GM12878 (cell line): ENCODE data around the gene POU2F1. TPM values are rescaled to one million over a fixed set of nuclear protein-coding genes. Genes with fewer than 3 reads are reported as not detected.

ENCODE experiments used
- ATAC-seq: fragments of 200-7000 bp; cut with Tn5 transposase; 3 replicates; pipeline ENCODE4 v1.9.1; 2020; ENCODE audit warnings: mild to moderate bottlenecking, moderate library complexity
- BruUV-seq: library from RNA; stranded (reverse); fragments of 400-500 nt; replicated peaks from 2 replicates; lab custom pipeline; 2021; lab: Mats Ljungman, UMichigan
- CTCF ChIA-PET: fragments of 300-600 bp; sonication (Branson Sonifier 250); formaldehyde crosslinking; extraction: SDS; loops from one replicate; lab custom pipeline; 2021; ENCODE audit warnings: inconsistent platforms; lab: Yijun Ruan, JAX
- POLR2A ChIA-PET: fragments of 350-600 bp; formaldehyde crosslinking; extraction: SDS; loops from one replicate; lab custom pipeline; 2021; ENCODE audit warnings: inconsistent platforms; lab: Charles Lee
- RAD21 ChIA-PET: fragments of 300-600 bp; sonication (Branson Sonifier 250); formaldehyde crosslinking; loops from one replicate; lab custom pipeline; 2023; ENCODE audit warnings: antibody characterized with exemption; ENCODE audit not compliant: unreplicated experiment; lab: Charles Lee
- SMC1A ChIA-PET: fragments of 300-600 bp; sonication (Branson Sonifier 250); formaldehyde crosslinking; loops from one replicate; lab custom pipeline; 2023; ENCODE audit not compliant: unreplicated experiment, uncharacterized antibody; lab: Charles Lee
- DNase-seq: peaks from one replicate; pipeline ENCODE4 v3.0.0-alpha.2; 2011; ENCODE audit warnings: low read depth, low spot score
- FAIRE-seq: peaks from 3 replicates; lab custom pipeline; 2011; peaks lifted over from hg19 to GRCh38; lab: Jason Lieb, UNC
- H2AFZ ChIP-seq: 2 replicates; pipeline ENCODE4 v1.6.0; 2011; ENCODE audit warnings: low read depth, low read length, control low read depth; ENCODE audit not compliant: control insufficient read depth
- H3K27ac ChIP-seq: 2 replicates; pipeline ENCODE4 v1.5.1; 2011; ENCODE audit warnings: control low read depth; ENCODE audit not compliant: control insufficient read depth, insufficient read depth
- H3K27me3 ChIP-seq, 2 experiments: replicated peaks in 1 of 2; 2 replicates each; pipeline versions ENCODE4 v1.6.0 to v1.6.1; 2011; ENCODE audit warnings: low read length in 1 of 2; ENCODE audit not compliant: control insufficient read depth in 2 of 2, insufficient read depth in 2 of 2
- H3K36me3 ChIP-seq, 2 experiments: 2 replicates each; pipeline ENCODE4 v1.5.1; 2011; ENCODE audit warnings: low read length in 1 of 2; ENCODE audit not compliant: control insufficient read depth in 2 of 2, insufficient read depth in 2 of 2
- H3K4me1 ChIP-seq: 2 replicates; pipeline ENCODE4 v1.6.1; 2011; ENCODE audit warnings: mild to moderate bottlenecking, low read length, moderate library complexity, mixed read lengths; ENCODE audit not compliant: control insufficient read depth, insufficient read depth
- H3K4me2 ChIP-seq: 2 replicates; pipeline ENCODE4 v1.6.0; 2011; ENCODE audit warnings: control low read depth; ENCODE audit not compliant: control insufficient read depth, insufficient read depth
- H3K4me3 ChIP-seq: fragments of 200-600 bp; sonication (generic); 2 replicates; pipeline ENCODE4 v1.5.1; 2016
- H3K79me2 ChIP-seq: 2 replicates; pipeline ENCODE4 v1.6.0; 2011; ENCODE audit warnings: low read length; ENCODE audit not compliant: control insufficient read depth, insufficient read depth
- H3K9ac ChIP-seq: 2 replicates; pipeline ENCODE4 v1.8.0; 2011; ENCODE audit warnings: low read length, control low read depth, mixed read lengths; ENCODE audit not compliant: control insufficient read depth, insufficient read depth
- H3K9me3 ChIP-seq: replicated peaks from 3 replicates; pipeline ENCODE4 v1.5.1; 2011; ENCODE audit warnings: mild to moderate bottlenecking, low read length; ENCODE audit not compliant: control insufficient read depth, insufficient read depth
- H4K20me1 ChIP-seq: 2 replicates; pipeline ENCODE4 v1.6.0; 2011; ENCODE audit not compliant: control insufficient read depth, insufficient read depth
- ASH2L ChIP-seq: fragments of 300-600, 200-600 bp; sonication (generic); IDR thresholded peaks from 2 replicates; pipeline ENCODE4 v1.6.1; 2017; ENCODE audit warnings: low read depth, mild to moderate bottlenecking, borderline replicate concordance
- ATF7 ChIP-seq: fragments of 450-650 bp; IDR thresholded peaks from 2 replicates; pipeline ENCODE4 v1.6.1; 2016; ENCODE audit warnings: low read depth, mild to moderate bottlenecking
- BCL11A ChIP-seq: IDR thresholded peaks from 2 replicates; pipeline ENCODE4 v1.6.1; 2011; ENCODE audit warnings: low read depth, low read length
- CBX3 ChIP-seq: fragments of 200-600 bp; sonication (generic); IDR thresholded peaks from 2 replicates; pipeline ENCODE4 v1.6.1; 2016; ENCODE audit warnings: low read depth, borderline replicate concordance
- FOS ChIP-seq: IDR thresholded peaks from 3 replicates; pipeline ENCODE4 v1.6.1; 2011; ENCODE audit warnings: borderline replicate concordance; ENCODE audit not compliant: insufficient read length; ENCODE audit errors: extremely low read depth
- HDGF ChIP-seq: fragments of 450-650 bp; IDR thresholded peaks from 2 replicates; pipeline ENCODE4 v1.6.1; 2016; ENCODE audit warnings: antibody characterized with exemption
- IKZF1 ChIP-seq: fragments of 450-650 bp; conservative IDR thresholded peaks from 2 replicates; pipeline ENCODE4 v1.6.1; 2017; ENCODE audit warnings: antibody characterized with exemption, mild to moderate bottlenecking
- MEF2B ChIP-seq: fragments of 450-650 bp; IDR thresholded peaks from 2 replicates; pipeline ENCODE4 v1.6.1; 2018; ENCODE audit warnings: mild to moderate bottlenecking, moderate library complexity; ENCODE audit not compliant: partially characterized antibody, poor library complexity, severe bottlenecking
- MYC ChIP-seq: IDR thresholded peaks from 2 replicates; pipeline ENCODE4 v1.6.1; 2011; ENCODE audit warnings: mild to moderate bottlenecking, low read length, moderate library complexity, inconsistent platforms; ENCODE audit not compliant: insufficient read depth, insufficient replicate concordance, insufficient read length, severe bottlenecking
- NRF1 ChIP-seq: conservative IDR thresholded peaks from 2 replicates; pipeline ENCODE4 v1.6.1; 2011; ENCODE audit warnings: mild to moderate bottlenecking, low read depth, low read length, improper control_type of control experiment
- RAD51 ChIP-seq: fragments of 450-650 bp; IDR thresholded peaks from 2 replicates; pipeline ENCODE4 v1.6.1; 2016; ENCODE audit warnings: moderate library complexity, mild to moderate bottlenecking, inconsistent platforms
- SMAD5 ChIP-seq: IDR thresholded peaks from 2 replicates; pipeline ENCODE4 v1.6.1; 2016; ENCODE audit warnings: antibody characterized with exemption, low read depth
- SPI1 ChIP-seq: IDR thresholded peaks from 2 replicates; pipeline ENCODE4 v1.6.1; 2011; ENCODE audit warnings: low read depth, mild to moderate bottlenecking, low read length, moderate library complexity, borderline replicate concordance; ENCODE audit not compliant: insufficient read depth
- STAT1 ChIP-seq: fragments of 450-650 bp; conservative IDR thresholded peaks from 2 replicates; pipeline ENCODE4 v1.6.1; 2014; ENCODE audit warnings: antibody characterized with exemption, mild to moderate bottlenecking
- TBL1XR1 ChIP-seq: IDR thresholded peaks from 2 replicates; pipeline ENCODE4 v1.6.1; 2012; ENCODE audit warnings: low read depth, low read length, improper control_type of control experiment
- TCF12 ChIP-seq: IDR thresholded peaks from 2 replicates; pipeline ENCODE4 v1.6.1; 2011; ENCODE audit warnings: low read depth, mild to moderate bottlenecking, low read length
- ZNF274 ChIP-seq: IDR thresholded peaks from one replicate; pipeline ENCODE4 v1.8.0; 2011; ENCODE audit not compliant: insufficient read length, insufficient read depth
- ZZZ3 ChIP-seq: IDR thresholded peaks from 2 replicates; pipeline ENCODE4 v1.6.1; 2011; ENCODE audit warnings: low read depth; ENCODE audit not compliant: control insufficient read depth, insufficient read length
- in situ Hi-C: fragments of 300-500 bp; cut with MboI; formaldehyde crosslinking; loops from 9 replicates; pipeline ENCODE4 v1.14.3; 2018; ENCODE audit warnings: mixed read lengths
- intact Hi-C: fragments of 100-400 bp; cut with micrococcal nuclease; formaldehyde crosslinking; loops from one replicate; pipeline ENCODE4 v1.14.2; 2022; ENCODE audit not compliant: unreplicated experiment
- polyA plus RNA-seq, 11 experiments: library from polyadenylated mRNA; depleted of rRNA in 4 of 11; unstranded in 6 of 11; stranded (reverse) in 5 of 11; fragments of >200 nt; fragmentation: Nextera tagmentation in 4 of 11; fragmentation: Illumina TruSeq in 1 of 11; extraction: Ambion mirVana in 4 of 11; extraction: Trizol in 1 of 11; gene quantifications; 1 replicate in 1 of 11; 2 replicates in 10 of 11; pipeline versions ENCODE4 v1.2.1 to v1.2.3, GENCODE V29; 2011 to 2016; ENCODE audit warnings: inconsistent platforms in 2 of 11, missing spikeins in 2 of 11, low read depth in 1 of 11
- total RNA-seq, 4 experiments: library from RNA; depleted of rRNA in 3 of 4; stranded (reverse); fragments of >200 nt in 3 of 4; fragmentation: Illumina TruSeq in 1 of 4; extraction: Trizol in 1 of 4; gene quantifications; 2 replicates each; pipeline versions ENCODE4 v1.2.1 to v1.2.3, GENCODE V29; 2013 to 2021
- TF ChIP-seq, protein P1 (sequence below), 3 experiments: IDR thresholded peaks in 2 of 3; conservative IDR thresholded peaks in 1 of 3; 2 replicates each; pipeline ENCODE4 v1.5.1; 2011; ENCODE audit warnings: low read depth in 3 of 3, low read length in 3 of 3, mild to moderate bottlenecking in 3 of 3, control low read depth in 2 of 3, moderate library complexity in 2 of 3, inconsistent platforms in 1 of 3, mixed read lengths in 1 of 3; ENCODE audit not compliant: control insufficient read depth in 2 of 3, insufficient read depth in 1 of 3; ENCODE audit errors: extremely low read depth in 1 of 3
- TF ChIP-seq, protein P2 (sequence below): fragments of 450-650 bp; IDR thresholded peaks from 2 replicates; pipeline ENCODE4 v1.6.1; 2016; ENCODE audit warnings: mild to moderate bottlenecking
- TF ChIP-seq, protein P3 (sequence below): IDR thresholded peaks from 2 replicates; pipeline ENCODE4 v1.6.1; 2012; ENCODE audit warnings: low read depth, low read length, improper control_type of control experiment

The POU2F1 gene
- total and polyA plus RNA-seq, 10 of the 15 experiments (the other 5 are each of a cell fraction or from before 2014, with no cell fraction given), result 2.5 to 21.7 (median 12.5) TPM

- no peak for TF ChIP-seq TBL1XR1
- TF ChIP-seq SPI1, result no peak
- no peak for TF ChIP-seq MEF2B
- TF ChIP-seq FOS, result no peak
- TF ChIP-seq ZZZ3, result no peak
- TF ChIP-seq HDGF, result no peak
- no peak for TF ChIP-seq TCF12
- TF ChIP-seq, protein P1, sequence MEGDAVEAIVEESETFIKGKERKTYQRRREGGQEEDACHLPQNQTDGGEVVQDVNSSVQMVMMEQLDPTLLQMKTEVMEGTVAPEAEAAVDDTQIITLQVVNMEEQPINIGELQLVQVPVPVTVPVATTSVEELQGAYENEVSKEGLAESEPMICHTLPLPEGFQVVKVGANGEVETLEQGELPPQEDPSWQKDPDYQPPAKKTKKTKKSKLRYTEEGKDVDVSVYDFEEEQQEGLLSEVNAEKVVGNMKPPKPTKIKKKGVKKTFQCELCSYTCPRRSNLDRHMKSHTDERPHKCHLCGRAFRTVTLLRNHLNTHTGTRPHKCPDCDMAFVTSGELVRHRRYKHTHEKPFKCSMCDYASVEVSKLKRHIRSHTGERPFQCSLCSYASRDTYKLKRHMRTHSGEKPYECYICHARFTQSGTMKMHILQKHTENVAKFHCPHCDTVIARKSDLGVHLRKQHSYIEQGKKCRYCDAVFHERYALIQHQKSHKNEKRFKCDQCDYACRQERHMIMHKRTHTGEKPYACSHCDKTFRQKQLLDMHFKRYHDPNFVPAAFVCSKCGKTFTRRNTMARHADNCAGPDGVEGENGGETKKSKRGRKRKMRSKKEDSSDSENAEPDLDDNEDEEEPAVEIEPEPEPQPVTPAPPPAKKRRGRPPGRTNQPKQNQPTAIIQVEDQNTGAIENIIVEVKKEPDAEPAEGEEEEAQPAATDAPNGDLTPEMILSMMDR (IDR thresholded peaks at IDR 0.05 in 2 of 3, conservative IDR thresholded peaks at IDR 0.05 in 1 of 3; ENCODE audit: control insufficient read depth in 2 of 3, extremely low read depth in 1 of 3, insufficient read depth in 1 of 3, low read depth in 3 of 3, low read length in 3 of 3), result no peak
- TF ChIP-seq SMAD5, result no peak
- TF ChIP-seq CBX3, result no peak
- TF ChIP-seq, all 136 proteins: peak for 0
Observed at GRCh38 chr1:167305706-167306277, 85.1 kb downstream of the POU2F1 start (continued).

DNA sequence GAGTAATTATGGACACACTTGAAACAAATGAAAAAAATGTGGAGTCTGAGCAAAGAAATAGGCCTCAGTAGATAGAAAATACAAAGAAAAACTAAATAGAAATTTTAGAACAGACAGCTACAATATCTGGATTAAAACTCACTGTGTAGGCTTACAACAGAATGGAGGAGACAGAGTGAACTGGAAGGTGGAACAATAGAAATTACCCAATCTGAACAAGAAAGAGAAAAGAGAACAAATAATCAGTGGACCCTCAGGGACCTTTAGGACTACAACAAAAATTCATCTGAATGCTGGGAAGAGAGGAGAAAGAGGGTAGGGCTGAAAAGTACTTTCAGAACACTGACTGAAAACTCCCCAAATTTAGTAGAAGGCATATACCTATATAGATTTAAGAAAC lies 90.0 kb downstream of the POU2F1 start:
- SMC1A ChIA-PET, result interaction anchor here (0.5 to 1.9 kb wide), 6 partner anchors 9 to 32 kb away, joined by 3 to 7 read pairs (median 6); no protein-coding TSS in a partner anchor
- TF ChIP-seq, protein P2, sequence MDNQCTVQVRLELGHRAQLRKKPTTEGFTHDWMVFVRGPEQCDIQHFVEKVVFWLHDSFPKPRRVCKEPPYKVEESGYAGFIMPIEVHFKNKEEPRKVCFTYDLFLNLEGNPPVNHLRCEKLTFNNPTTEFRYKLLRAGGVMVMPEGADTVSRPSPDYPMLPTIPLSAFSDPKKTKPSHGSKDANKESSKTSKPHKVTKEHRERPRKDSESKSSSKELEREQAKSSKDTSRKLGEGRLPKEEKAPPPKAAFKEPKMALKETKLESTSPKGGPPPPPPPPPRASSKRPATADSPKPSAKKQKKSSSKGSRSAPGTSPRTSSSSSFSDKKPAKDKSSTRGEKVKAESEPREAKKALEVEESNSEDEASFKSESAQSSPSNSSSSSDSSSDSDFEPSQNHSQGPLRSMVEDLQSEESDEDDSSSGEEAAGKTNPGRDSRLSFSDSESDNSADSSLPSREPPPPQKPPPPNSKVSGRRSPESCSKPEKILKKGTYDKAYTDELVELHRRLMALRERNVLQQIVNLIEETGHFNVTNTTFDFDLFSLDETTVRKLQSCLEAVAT, result no peak
- TF ChIP-seq ZNF274 (no peak), RAD51 (no peak), ATF7 (no peak), MYC (no peak), IKZF1 (no peak), ASH2L (no peak), NRF1 (no peak), STAT1 (no peak), BCL11A (no peak)
- TF ChIP-seq, protein P3, sequence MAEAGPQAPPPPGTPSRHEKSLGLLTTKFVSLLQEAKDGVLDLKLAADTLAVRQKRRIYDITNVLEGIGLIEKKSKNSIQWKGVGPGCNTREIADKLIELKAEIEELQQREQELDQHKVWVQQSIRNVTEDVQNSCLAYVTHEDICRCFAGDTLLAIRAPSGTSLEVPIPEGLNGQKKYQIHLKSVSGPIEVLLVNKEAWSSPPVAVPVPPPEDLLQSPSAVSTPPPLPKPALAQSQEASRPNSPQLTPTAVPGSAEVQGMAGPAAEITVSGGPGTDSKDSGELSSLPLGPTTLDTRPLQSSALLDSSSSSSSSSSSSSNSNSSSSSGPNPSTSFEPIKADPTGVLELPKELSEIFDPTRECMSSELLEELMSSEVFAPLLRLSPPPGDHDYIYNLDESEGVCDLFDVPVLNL, result no peak

More for the DNA sequence above, 90.0 kb downstream of the POU2F1 start:
- Histone ChIP-seq H3K4me3 (no peak overlapping the region), H3K79me2 (no peaks in the 10 kb centered on the region; the same call in 1 of the 2 replicates), H3K27ac (no peak overlapping the region), H2AFZ (no peak overlapping the region), H4K20me1 (no peaks in the 10 kb centered on the region), H3K9ac (no peak overlapping the region), H3K36me3 (no peaks in the 10 kb centered on the region), H3K27me3 (no peaks in the 10 kb centered on the region), H3K4me1 (no peaks in the 10 kb centered on the region), H3K4me2 (no peak overlapping the region), H3K9me3 (peaks cover 1% of the 10 kb centered on the region; the same call in 2 of the 3 replicates)
- ChIA-PET RAD21 (interaction anchor here (1.1 to 1.5 kb wide), 2 partner anchors 19 to 42 kb away, joined by 3 to 4 read pairs; no protein-coding TSS in a partner anchor), POLR2A (interaction anchor here (0.7 kb wide), 2 partner anchors 15 to 19 kb away, joined by 3 to 5 read pairs; no protein-coding TSS in a partner anchor), CTCF (interaction anchor here (1.4 to 1.6 kb wide), 2 partner anchors 32 to 43 kb away, joined by 3 read pairs; no protein-coding TSS in a partner anchor)
- intact Hi-C loops, result no loop called here
- FAIRE-seq, result no peak
- no TSS peak for BruUV-seq
- DNase-seq, result no peak
- no peak; the same call in 2 of the 3 replicates for ATAC-seq
- in situ Hi-C loops, result no loop called here
